AG04449 (cell line): ENCODE measurements around the gene RAD51B.

ENCODE experiments used
- CTCF ChIA-PET: fragments of 350-600 bp; formaldehyde crosslinking; extraction: SDS; loops from one replicate; lab custom pipeline; 2021; ENCODE audit warnings: antibody characterized with exemption; lab: Yijun Ruan, JAX
- POLR2A ChIA-PET: fragments of 400-600, 350-600 bp; formaldehyde crosslinking; extraction: SDS; loops from one replicate; lab custom pipeline; 2020; ENCODE audit warnings: antibody characterized with exemption, inconsistent platforms; lab: Yijun Ruan, JAX
- DNase-seq: peaks from one replicate; pipeline ENCODE4 v3.0.0-alpha.2; 2010; ENCODE audit warnings: low read depth, low spot score
- H3K4me3 ChIP-seq: 2 replicates; pipeline ENCODE4 v1.5.1; 2011; ENCODE audit warnings: low read depth, mild to moderate bottlenecking, control low read depth, low read length
- TF ChIP-seq, protein P1 (sequence below): IDR thresholded peaks from one replicate; pipeline ENCODE4 v1.5.1; 2011; ENCODE audit warnings: mild to moderate bottlenecking, moderate library complexity, low read length, control low read depth, inconsistent platforms; ENCODE audit not compliant: insufficient read depth; ENCODE audit errors: missing control alignments

Gene RAD51B

DNA sequence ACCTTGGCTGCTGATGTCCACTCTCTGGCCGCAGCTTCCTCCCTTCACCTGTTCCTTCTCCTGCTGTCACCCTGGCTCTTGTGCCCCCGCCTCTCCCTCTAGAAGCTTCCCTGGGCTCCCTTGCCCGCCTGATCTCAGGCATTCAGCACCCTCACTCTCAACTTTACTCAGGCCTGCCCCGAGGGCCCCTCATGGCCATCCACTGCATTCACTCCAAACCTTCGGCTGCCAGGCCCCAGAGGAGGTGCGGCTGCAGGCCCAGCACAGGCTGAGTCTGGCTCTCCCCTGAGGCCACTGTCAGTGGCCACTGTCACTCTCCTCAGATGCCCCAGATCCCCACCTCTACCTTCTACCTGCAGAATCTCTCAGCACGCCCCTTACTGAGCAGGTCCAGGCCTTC is 789.4 kb downstream of the RAD51B start:
- no peak for DNase-seq
- TF ChIP-seq, protein P1, sequence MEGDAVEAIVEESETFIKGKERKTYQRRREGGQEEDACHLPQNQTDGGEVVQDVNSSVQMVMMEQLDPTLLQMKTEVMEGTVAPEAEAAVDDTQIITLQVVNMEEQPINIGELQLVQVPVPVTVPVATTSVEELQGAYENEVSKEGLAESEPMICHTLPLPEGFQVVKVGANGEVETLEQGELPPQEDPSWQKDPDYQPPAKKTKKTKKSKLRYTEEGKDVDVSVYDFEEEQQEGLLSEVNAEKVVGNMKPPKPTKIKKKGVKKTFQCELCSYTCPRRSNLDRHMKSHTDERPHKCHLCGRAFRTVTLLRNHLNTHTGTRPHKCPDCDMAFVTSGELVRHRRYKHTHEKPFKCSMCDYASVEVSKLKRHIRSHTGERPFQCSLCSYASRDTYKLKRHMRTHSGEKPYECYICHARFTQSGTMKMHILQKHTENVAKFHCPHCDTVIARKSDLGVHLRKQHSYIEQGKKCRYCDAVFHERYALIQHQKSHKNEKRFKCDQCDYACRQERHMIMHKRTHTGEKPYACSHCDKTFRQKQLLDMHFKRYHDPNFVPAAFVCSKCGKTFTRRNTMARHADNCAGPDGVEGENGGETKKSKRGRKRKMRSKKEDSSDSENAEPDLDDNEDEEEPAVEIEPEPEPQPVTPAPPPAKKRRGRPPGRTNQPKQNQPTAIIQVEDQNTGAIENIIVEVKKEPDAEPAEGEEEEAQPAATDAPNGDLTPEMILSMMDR = no peak
- ChIA-PET POLR2A (interaction anchor here (1.0 kb wide), 1 partner anchor 186 kb away, joined by 3 read pairs; no protein-coding TSS in a partner anchor), CTCF (no interaction called here)
- H3K4me3 ChIP-seq = no peak overlapping the region

DNA sequence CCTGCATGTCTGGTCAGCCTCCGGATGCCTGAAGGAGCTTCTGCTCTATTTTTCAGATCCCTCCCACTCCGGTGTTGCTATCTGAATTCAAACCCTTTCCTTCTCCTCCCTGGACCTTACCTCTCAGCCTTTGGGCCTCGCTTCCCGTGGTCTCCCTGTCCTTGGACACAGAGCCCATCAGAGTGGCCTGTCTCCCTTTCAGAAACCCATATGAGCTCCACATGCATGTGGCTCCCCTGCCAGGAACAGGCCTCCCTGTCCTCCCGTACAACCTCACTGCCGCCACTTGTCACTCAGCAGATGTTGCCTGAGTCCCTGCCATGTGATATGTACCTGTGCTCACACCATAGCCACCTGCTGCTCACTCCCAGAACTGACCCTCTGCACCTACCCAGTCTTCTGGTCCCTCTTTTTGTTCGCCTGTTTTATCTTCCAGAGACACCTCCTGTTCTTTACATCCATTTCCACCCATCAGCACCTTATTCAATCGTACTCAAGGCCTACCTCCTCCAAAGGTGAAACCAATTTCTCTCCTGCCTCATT is 790.7 kb downstream of the RAD51B start:
- ChIA-PET POLR2A (no interaction called here), CTCF (no interaction called here)
- TF ChIP-seq, protein P1 = no peak
- H3K4me3 ChIP-seq = no peak overlapping the region
- no peak for DNase-seq

DNA sequence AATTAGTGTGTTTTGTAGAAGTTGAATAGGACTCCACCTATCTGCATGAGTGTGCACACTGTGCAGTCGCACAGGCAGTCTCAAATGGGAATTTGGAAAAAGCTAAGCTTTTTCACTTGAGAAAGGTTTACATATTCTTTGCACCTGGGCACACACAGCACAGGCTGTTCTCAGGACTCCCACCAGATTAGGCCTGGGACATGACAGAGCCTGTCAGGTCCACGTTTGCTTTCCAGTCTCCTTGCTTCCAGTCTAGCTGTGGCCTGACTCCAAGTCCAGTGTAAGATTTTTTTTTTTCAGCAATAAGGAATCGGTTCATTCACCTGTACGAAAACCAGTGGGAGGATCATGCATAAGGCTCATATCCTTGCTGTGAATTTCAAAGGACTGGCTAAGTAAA is 792.0 kb downstream of the RAD51B start:
- no peak overlapping the region for H3K4me3 ChIP-seq
- no peak for DNase-seq
- ChIA-PET POLR2A (no interaction called here), CTCF (interaction anchor here (1.2 to 1.4 kb wide), 2 partner anchors 9 to 677 kb away, joined by 3 read pairs; no protein-coding TSS in a partner anchor)
- TF ChIP-seq, protein P1 = no peak

DNA sequence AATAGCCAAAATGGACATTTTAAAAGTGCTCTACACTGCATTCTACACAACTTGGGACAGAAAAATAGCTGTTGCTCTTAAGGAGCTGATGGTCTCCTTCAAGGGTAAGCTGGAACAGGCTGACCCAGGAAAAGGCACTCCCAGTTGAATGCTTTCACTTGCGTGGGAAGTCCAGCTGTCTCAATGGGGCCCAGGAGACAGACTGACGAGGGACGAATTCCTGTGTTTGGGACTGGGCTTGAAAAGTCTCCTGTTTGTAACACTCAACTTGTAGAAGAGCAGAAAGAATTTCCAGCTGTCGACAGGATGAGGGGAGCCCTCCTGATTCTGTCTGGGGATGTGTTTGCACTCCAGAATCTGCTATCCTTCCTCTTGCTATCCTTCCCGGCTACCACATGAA is 792.5 kb downstream of the RAD51B start:
- TF ChIP-seq, protein P1 = no peak
- no peak overlapping the region for H3K4me3 ChIP-seq
- DNase-seq = no peak
- ChIA-PET POLR2A (no interaction called here), CTCF (interaction anchor here (1.2 to 1.4 kb wide), 2 partner anchors 8 to 678 kb away, joined by 3 read pairs; no protein-coding TSS in a partner anchor)

DNA sequence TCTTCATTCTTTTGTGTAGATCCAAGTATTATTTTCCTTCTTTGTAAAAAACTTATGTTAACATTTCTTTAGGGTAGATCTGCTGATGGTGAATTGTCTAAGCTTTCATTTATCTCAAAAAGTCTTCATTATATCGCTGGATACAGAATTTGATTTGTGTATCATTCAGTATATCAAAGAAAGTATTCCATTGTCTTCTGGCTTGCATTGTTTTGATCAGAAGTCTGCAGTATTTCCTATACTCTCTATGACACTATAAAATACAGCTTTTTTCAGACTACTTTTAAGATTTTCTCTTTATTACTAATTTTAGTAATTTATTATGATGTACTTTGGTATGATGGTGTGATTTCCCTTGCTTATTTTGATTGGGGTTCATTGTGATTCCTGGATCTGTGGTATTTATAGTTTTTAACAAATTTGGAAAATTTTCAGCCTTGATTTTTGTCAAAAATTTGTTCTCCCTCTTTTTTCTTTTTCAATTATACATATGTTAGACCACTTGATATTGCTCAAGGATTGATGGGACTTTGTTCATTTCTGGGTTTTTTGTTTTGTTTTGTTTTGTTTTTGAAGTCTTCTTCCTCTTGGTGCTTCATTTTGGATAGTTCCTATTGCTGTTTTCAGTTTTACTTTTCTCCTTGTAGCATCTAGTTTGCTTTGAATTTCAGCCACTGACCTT is 796.8 kb downstream of the RAD51B start:
- DNase-seq = no peak
- ChIA-PET CTCF (interaction anchor here (0.9 kb wide), 1 partner anchor 9 kb away, joined by 3 read pairs; no protein-coding TSS in a partner anchor), POLR2A (no interaction called here)
- TF ChIP-seq, protein P1 = no peak
- no peak overlapping the region for H3K4me3 ChIP-seq

DNA sequence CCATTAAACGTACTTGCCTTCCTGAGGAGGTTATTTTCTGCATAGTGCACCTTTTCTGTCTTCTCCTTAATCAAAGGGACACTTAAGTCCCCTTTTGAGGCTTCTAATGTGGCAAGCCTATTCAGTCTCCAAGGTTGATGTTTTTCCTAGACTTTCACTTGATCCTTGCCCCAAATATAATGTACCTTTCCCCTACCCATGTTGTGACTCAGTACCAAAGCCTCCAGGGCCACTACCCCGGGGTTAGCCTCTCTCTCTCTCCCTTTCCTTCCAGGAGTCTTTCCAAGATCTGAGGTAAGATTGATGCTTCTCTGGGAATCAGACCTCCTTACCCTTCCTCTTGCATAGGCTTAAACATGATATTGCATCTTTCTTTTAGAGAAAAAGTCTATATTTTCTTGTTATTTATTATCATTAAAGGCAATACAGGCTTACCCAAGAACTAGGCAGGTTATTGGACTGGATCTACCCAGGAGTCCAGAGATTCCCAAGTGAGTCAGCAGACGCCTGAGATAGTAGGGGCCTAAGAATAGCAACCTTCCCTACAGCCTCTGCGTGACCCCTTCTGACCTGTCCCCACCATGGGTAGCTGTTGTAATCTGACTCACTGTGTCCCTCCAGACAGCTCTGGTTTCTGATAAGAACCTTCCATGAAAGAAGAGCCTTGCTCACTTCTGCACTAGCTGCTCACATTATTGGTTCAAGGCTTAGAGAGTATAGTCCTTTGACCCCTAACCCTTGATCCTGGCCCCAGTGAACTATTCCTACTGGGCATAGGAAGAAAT is 800.4 kb downstream of the RAD51B start:
- ChIA-PET CTCF (interaction anchor here (1.4 kb wide), 1 partner anchor 8 kb away, joined by 3 read pairs; no protein-coding TSS in a partner anchor), POLR2A (no interaction called here)
- no peak overlapping the region for H3K4me3 ChIP-seq
- TF ChIP-seq, protein P1 = no peak
- no peak for DNase-seq
